HG03103 (cell line): ENCODE data around the gene USP20.
"Not testable (repeated sequence)": the region's sequence is repeated elsewhere in the genome, so short reads cannot be mapped to it uniquely, and the experiment has no call there.

Experiments
- ATAC-seq: cut with Tn5 transposase; IDR thresholded peaks from one replicate; pipeline ENCODE4 v1.9.1; 2021; ENCODE audit warnings: low read depth; ENCODE audit not compliant: unreplicated experiment

USP20 gene

DNA sequence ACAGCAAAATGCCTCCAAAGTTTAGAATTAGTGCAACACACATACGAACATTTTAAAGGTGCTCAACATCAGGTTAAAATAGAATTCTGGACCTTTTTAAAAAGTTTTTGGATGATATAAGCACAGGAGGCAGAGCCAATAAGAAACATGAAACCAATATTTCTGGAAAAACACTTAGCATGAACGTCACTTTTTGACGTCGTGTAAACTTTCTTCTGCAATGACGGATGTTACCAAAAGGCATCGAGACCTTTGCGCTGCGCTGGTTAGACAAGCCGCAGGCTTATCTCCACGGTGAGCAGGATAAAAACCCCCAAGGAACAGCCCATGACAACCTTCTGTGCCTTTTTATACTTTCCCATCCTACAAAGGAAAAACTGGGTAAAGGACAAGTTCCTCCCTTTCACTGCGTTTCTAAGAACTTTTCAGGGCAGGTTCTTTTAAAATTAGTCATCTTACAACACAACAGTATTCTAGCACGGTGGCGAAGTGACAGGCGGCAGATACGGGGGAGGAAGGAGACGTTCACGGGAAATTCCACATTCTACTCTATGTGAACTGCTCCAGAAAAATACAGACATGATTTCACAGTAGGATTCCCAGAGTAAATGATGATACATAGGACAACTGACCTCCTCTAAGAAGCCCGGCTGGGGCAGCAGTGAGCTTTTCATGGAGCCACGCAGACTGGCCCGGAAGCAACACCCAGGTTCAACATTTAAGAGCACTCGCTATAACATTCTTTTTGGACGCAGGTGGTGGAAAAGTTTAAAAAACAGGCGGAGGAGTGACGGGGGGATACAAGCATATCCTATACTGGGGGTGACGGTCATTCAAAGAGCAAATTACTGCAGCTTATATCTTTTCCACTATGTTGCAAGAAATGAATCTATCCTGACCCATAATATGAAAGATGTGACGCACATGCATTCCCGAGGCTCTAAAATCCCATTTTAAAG, 52.4 kb downstream of the USP20 start:
- no peak for ATAC-seq

DNA sequence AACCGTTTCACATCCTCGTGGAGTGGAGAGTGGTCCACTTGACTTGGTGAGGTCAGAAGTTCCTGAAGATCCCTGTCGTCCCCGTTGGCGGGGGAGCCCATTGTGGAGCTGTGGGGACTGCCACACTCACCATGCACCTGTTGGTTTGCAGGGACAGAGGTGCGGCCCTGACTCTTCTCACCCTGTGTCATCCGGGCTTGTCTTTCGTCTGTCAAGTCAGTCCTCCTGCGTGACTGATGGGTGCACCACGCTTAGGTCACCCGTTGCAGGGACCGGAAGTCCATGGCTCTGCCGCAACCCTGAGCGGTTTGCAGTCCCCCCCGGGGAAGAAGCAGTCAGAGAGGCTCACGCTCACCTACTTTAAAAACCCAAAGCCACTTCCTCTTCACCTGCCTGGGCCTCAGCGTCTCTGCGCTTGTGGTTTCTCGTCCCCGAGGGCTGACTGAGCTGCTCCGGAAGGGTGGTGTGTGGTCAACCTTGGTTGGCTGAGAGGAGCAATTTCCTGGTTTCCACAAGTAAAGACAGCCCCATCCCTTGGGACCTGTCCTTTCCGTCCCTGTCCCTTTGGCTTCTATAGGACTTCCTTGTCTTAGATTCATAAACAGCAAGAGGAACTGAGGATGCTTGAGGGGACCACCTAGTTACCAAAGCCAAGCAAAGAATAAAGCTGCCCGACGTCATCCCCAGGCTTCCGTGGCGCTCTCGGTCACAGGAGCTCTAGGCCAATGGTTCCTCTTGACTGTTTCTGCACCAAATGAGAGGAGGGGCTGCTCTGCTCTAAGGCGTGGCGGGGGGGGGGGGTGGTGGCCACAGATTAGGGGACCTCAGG, 53.2 kb downstream of the USP20 start:
- ATAC-seq, result peak; percentile 45

DNA sequence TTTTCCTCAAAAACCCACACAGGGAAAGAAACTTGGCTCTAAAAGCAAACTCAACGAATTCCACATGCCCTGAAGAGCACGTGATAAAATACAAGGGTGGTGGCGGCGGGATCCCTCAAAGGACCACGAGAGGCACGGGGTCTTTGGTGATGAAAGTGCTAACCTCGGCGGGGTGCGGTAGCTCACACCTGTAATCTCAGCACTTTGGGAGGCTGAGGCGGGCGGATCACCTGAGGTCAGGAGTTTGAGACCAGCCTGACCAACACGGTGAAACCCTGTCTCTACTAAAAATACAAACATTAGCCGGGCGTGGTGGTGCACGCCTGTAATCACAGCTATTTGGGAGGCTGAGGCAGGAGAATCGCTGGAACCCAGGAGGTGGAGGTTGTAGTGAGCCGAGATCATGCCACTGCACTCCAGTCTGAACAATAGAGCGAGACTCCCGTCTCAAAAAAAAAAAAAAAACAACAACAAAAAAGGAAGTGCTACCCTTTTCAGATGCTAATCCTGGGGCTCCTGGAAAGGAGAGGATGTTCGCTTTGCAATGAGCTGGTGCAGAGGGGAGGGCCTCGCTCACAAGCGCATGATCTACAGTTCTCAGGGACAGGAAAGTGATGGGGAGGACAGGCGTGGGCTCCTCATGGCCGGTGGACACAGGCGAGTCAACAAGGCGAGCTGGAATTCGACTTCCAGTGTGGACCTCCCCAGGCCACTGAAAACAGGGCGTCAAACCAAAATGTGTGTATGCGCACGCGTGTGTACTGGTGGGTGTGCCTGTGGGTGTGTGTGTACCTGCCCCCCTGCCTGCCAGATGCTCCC, 54.1 kb downstream of the USP20 start:
- no peak for ATAC-seq

DNA sequence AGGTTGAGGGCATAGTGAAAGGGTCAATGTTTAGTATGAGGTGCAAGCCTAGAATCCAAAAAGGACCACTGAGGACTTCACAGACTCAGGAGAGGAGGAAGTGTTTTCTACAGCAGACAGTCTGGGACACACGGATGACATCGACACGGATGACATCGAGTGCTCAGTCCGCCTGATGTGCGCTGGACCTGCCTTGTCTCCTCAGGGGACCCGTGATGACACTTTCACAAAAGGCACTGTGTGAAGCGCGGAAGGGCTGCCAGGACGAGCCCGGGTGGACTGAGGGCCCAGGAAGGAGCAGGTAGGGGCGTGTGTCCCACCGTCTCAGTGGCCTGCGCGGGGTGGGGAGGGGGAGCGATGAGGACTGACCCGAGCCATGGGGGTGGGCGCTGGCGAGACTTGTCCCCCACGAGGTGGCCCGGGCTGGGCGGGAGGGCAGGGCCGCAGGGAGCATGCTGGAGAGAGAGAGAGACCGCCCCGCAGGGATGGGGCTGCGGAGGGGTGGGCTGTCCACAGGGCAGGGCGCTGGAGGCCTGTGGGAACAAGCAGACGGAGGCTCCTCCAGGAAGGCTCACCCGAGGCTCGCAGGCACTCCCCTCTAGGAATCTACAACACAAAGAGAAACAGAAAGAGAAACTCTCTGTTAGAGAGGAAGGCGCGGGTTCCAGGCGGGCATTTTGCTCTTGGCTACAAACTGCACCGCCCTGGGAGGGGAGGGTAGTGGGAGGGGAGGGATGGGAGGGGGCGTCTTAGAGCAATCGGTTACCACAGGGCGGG, 54.9 kb downstream of the USP20 start:
- ATAC-seq, result no peak

DNA sequence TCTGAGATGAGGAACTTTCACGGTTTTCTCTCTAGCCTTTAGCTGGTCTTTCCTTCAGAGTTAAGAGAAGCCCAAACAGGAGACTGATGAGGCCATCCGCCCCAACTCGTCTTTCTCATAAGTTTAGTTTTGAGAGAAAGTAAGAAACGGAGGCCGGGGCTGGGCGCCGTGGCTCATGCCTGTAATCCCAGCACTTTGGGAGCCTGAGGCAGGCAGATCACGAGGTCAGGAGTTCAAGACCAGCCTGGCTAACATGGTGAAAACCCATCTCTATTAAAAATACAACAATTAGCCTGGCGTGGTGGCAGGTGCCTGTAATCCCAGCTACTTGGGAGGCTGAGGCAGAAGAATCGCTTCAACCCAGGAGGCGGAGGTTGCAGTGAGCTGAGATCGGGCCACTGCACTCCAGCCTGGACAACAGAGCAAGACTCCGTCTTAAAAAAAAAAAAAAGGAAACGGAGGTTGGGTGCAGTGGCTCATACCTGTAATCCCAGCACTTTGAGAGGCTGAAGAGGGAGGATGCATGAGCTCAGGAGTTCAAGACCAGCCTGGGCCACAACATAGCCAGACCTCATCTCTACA, 55.6 kb downstream of the USP20 start:
- not testable (repeated sequence) for ATAC-seq

DNA sequence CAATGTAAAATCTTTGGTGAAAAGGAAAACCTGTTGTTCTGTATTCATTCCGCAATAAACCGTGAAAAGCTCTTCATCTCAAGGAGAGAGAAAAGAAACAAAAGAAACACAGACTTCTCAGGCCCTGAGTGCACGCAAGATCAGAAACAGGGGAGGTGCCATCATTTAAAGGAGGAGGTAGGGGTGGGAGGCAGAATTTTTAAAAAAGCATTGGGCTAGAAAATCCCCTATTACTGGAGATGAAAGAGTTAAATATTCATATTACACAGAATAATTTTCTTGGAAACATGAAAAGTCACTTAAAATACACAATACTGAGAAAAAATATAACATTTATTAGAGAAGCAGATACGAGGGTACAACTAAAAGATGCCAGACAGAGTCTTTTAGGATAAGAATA, 56.3 kb downstream of the USP20 start:
- no peak for ATAC-seq

DNA sequence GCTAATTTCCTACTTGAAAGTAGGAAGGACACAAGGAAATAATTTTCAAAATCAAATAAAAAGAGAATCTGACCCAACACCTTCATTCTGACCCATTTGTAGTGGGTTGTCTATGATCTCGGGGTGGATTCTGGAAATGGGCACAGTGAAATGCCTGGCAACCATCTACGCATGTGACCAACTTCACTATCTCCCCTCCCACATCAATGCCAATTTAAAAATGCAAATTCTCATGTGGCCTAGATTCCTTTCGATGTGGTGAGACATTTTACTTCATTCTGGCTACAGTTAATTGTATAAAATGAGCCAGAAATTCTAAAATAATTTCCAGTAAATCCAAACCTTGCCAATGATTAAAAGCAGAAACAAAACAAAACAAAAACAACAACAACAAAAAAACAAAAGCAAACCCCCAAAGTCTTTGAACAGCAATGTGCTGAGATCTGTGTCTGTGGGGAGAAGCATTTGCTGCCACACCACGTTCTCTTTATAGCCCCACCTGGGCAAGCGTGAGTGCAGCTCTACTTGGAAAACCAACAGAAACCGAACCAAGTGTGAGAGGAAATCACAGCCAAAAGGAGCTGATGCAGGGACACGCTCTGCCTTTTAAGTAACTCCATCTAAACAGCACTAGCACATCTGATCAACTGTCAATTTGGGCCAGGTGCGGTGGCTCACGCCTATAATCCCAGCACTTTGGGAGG, 59.0 kb downstream of the USP20 start:
- no peak for ATAC-seq

DNA sequence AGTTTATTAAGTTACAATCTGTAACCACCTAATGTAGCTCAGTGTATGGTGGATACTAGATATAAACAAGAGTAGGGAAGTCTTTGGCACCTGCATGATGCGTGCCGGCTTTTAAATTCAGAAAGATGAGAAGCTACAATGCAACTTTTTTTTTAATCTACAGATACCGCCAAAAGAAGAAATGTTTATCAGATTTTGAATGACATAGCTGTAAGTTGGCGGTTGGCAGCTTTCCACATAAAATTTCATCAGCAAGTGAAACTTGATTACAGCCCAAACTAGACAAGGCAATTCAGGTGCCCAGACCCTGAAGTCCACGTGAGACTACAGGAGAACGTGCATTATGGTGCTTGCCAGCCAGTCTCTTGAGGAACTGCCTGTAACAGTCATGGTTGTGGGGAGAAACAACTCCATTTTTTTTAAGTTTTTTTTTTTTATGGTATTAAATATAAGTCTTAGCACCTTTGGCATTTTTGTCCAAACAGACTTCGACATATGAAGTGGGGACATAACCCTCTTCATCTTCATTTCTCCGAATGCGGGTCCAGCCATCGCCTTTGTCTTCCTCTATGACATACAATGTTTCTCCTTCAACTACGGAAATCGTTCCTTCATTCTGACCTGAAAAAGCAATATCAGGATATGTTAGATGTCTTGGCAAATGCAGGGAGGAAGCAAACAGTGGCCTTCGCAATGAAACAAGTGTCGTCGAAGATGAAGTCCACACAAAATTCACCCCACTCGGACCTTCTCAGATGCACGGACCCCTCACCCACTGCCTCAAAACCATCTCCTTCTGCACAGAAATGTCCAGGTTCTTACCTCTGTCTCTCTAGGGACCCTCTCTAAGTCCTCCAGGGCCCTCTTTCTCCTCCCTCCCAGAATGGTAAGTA, 60.4 kb downstream of the USP20 start:
- no peak for ATAC-seq

DNA sequence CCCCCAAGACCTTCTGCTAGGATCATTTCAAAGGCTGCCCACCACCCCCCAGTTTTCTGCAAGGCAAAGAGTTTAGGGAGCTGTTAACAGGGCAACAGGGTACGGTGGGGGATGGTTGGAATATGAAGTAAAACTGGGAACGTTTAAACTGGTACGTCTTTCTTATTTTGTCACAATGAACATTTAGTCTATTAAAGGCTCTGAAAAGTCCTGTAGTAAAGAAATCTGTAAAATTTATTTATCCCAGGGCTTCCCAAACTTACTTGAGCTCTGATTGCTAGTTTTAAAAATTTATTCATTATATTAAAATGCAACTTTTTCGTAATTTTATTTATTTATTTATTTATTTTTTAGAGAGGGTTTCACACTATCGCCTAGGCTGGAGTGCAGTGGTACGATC, 62.0 kb downstream of the USP20 start:
- ATAC-seq, result no peak

DNA sequence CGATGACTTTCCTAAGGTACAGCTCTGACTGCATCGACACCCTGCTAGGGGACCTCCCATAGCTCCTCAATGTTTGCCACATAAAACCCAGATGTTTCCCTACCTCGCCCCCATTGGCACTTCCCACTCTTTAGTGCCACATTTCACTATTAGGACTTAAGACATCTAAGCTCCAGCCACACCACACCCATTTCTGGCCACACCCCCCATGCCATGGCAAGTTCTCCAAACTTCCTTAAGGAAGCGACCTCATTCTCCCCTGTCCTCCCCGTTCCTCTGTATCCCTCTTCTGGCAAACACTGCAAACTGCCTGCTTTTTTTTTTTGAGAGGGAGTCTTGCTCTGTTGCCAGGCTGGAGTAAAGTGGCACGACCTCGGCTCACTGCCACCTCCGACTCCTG, 62.9 kb downstream of the USP20 start:
- ATAC-seq, result no peak

DNA sequence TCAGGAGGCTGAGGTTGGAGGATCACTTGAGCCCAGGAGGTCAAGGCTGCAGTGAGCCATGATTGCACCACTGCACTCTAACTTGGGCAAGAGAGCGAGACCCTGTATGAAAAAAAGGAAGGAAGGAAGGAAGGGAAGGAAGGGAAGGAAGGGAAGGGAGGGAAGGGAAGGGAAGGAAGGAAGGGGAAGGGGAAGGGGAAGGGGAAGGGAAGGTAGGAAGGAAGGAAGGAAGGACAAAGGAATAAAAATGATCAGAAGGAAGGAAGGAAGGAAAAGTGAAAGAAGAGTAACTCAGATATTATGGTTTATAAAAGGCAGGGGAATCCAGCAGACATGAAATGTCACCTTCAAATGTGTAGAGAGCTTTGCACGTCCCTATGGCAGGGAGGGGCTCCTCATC, 64.4 kb downstream of the USP20 start:
- ATAC-seq, result no peak

DNA sequence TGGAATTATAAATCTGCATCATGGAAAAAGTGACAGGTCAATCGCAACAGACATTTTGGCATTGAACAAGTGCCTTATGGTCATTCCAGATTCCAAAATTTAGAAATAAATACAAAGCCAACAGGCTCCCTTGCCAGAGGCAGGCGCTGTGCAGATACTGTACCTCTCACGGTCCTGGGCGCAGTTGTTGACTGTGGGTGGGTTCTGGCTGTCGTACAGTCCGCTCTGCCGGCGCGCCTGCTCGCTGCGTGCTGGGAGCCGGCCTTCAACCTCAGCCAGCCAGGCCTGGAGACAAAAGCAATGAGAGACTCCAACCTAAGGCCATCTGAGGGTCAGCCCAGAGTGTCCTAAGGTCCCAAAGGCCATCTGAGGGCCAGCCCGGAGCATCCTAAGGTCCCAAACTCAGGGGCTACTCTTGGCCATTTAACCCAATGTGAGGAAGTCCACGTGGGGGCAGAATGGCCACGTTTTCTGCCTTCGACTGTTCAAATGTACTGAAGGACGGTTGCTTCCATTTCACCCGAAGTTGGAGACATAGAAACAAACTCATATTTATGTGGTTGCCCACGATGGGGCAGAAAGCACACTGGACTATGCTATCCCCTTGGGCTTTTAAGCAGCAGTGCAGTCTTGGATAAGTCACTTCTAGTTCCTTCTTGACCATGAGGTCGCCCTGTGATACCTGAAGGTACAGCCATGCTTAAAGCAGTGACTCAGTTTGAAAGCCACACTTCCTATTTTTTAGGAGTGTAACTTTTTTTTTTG, 65.2 kb downstream of the USP20 start:
- peak; percentile 65 for ATAC-seq

DNA sequence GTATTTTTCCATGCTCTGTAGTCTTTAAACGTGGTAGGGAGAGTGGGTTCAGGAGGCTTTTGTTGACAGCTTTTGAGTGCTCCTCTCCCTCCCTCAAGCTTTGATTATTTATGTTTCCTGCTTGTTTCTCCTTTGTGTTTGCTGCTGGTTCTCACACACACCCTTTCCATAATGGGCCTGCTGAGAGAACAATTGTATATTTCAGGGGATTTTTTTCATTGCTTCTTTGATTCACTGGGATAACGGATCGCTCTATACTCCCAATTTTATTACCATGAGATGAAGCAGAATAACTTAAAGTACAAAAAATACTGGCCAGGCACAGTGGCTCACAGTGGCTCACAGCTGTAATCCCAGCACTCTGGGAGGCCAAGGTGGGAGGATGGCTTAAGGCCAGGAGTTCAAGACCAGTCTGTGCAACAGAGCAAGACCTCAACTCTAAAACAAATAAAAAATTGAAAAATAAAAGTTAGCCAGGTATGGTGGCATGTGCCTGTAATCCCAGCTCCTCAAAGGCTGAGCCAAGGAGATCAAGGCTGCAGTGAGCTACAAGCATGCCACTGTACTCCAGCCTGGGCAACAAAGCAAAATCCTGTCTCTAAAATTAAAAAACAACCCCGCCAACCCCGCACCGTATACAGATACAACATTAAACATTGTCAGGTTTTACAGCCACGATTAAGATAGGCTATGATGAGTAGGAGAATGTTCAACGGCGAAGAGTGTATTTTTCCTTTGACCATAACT, 66.9 kb downstream of the USP20 start:
- ATAC-seq, result no peak

DNA sequence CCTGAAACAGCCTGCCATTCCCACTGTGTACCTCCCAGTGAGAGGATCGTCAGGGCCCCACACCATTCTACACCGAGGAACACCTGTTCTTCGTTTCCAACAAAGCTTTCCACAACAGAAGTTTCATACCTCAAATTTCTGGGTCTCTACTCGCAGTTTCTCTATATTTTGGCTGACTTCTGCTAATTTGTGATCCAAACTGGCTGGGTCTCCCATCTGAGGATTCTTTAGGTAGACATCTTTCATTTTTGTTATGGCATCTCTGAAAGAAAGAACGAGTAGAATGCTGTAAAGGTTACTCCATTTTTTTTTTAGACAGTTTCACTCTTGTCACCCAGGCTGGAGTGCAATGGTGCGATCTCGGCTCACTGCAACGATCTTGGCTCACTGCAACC, 67.5 kb downstream of the USP20 start:
- ATAC-seq, result no peak

DNA sequence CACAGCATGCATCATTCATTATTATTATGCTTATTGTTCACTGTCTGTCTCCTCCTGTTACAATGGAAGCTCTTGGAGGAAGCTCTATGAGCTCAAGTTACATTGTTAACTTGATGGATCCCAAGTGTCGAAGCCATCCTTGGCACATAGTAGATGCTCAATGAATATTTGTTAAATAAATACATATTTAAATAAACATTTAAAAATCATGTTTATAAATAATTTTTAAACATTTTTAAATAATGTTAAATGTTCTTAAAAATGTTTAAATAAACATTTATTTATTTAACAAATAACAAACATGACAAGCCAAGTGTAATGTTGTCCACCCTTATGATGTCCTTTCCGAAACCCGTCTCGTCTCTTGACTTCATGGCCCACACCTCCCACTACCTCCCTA, 69.5 kb downstream of the USP20 start:
- ATAC-seq, result no peak

DNA sequence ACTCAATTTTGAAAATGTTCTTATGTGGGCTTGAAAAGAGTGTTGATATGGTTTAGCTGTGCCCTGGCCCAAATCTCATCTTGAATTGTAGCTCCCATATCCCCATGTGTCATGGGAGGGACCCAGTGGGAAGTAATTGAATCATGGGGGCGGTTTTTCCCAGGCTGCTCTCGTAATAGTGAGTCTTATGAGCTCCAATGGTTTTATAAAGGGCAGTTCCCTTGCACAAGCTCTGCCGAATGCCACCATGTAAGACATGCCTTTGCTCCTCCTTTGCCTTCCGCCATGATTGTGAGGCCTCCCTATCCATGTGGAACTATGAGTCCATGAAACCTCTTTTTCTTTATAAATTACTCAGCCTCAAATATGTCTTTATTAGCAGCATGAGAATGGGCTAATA, 71.0 kb downstream of the USP20 start:
- ATAC-seq, result no peak

DNA sequence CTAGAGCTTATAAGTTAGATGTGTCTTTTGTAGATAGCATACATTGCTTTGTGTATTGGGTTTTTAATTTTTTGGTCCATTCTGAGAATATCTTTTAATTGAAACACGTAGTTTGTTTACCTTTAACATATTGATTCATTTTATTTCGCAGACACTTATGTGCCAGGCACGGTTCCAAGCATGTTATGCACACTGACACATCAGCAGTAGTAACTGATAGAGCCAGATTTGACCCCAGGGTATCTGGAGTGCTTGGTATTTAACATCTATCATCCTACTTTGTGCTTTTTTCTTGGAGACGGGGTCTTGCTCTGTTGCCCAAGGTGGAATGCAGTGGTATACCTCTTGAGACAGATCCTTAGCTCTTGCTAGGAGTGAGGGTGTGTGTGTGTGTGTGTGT, 71.9 kb downstream of the USP20 start:
- ATAC-seq, result no peak
